Neural cell (in vitro differentiated cells): ENCODE results near the gene SDF2L1. TPM values are rescaled to one million over a fixed set of nuclear protein-coding genes. Genes with fewer than 3 reads are reported as not detected.

ENCODE experiments used
- H2AFZ ChIP-seq: fragments of 200-600, 300-800 bp; sonication (generic), shearing (Covaris generic); 2 replicates; pipeline ENCODE4 v1.6.0; 2014; ENCODE audit warnings: low read depth, mild to moderate bottlenecking, antibody characterized with exemption, low read length, moderate library complexity
- H3F3A ChIP-seq: fragments of 200-600 bp; shearing (Covaris generic); 2 replicates; pipeline ENCODE4 v1.6.1; 2016; ENCODE audit warnings: mild to moderate bottlenecking, moderate library complexity, mixed read lengths, antibody characterized with exemption, low read length; ENCODE audit not compliant: insufficient read depth, poor library complexity, severe bottlenecking
- H3K27ac ChIP-seq: fragments of 200-600, 300-800 bp; sonication (generic), shearing (Covaris generic); 2 replicates; pipeline ENCODE4 v1.5.1; 2014; ENCODE audit warnings: mild to moderate bottlenecking, low read length, moderate library complexity
- H3K27me3 ChIP-seq: fragments of 300-800, 200-600 bp; sonication (generic), shearing (Covaris generic); 2 replicates; pipeline ENCODE4 v1.6.0; 2014; ENCODE audit warnings: mild to moderate bottlenecking, low read depth, low read length, moderate library complexity; ENCODE audit not compliant: insufficient read depth
- H3K36me3 ChIP-seq: fragments of 300-800, 200-600 bp; sonication (generic), shearing (Covaris generic); 2 replicates; pipeline ENCODE4 v1.5.1; 2014; ENCODE audit warnings: mild to moderate bottlenecking, antibody characterized with exemption, low read length, moderate library complexity; ENCODE audit not compliant: insufficient read depth
- H3K4me2 ChIP-seq: fragments of 300-800, 200-600 bp; sonication (generic), shearing (Covaris generic); 2 replicates; pipeline ENCODE4 v1.6.0; 2014; ENCODE audit warnings: mild to moderate bottlenecking, low read length
- H3K4me3 ChIP-seq: fragments of 300-800, 200-600 bp; sonication (generic), shearing (Covaris generic); 2 replicates; pipeline ENCODE4 v1.5.1; 2014; ENCODE audit warnings: mild to moderate bottlenecking, low read length, moderate library complexity
- H3K79me2 ChIP-seq: fragments of 200-600 bp; shearing (Covaris generic); replicated peaks from 2 replicates; pipeline ENCODE4 v1.6.0; 2014; ENCODE audit warnings: mild to moderate bottlenecking, low read length, moderate library complexity; ENCODE audit not compliant: insufficient read depth
- H3K9ac ChIP-seq: fragments of 300-800, 200-600 bp; sonication (generic), shearing (Covaris generic); 2 replicates; pipeline ENCODE4 v1.6.1; 2016; ENCODE audit warnings: mild to moderate bottlenecking, low read length, mixed read lengths
- H3K9me2 ChIP-seq: fragments of 200-600 bp; shearing (Covaris generic); 2 replicates; pipeline ENCODE4 v1.6.1; 2016; ENCODE audit warnings: mild to moderate bottlenecking, low read length, mixed read lengths; ENCODE audit not compliant: insufficient read depth
- H3K9me3 ChIP-seq: fragments of 200-600, 300-800 bp; sonication (generic), shearing (Covaris generic); 2 replicates; pipeline ENCODE4 v1.6.1; 2016; ENCODE audit warnings: mild to moderate bottlenecking, mixed run types, low read length, moderate library complexity, mixed read lengths
- H4K20me1 ChIP-seq: fragments of 200-600 bp; shearing (Covaris generic); 2 replicates; pipeline ENCODE4 v1.6.1; 2016; ENCODE audit warnings: mild to moderate bottlenecking, mixed run types; ENCODE audit not compliant: insufficient read depth
- CTCF ChIP-seq: fragments of 450-650 bp; IDR thresholded peaks from 2 replicates; pipeline ENCODE4 v1.5.1; 2014; ENCODE audit warnings: antibody characterized with exemption, mild to moderate bottlenecking, moderate library complexity; ENCODE audit not compliant: poor library complexity, severe bottlenecking
- EP300 ChIP-seq: fragments of 450-650 bp; conservative IDR thresholded peaks from 2 replicates; pipeline ENCODE4 v1.6.1; 2014; ENCODE audit warnings: antibody characterized with exemption, mild to moderate bottlenecking, moderate library complexity; ENCODE audit not compliant: poor library complexity, severe bottlenecking
- EZH2 ChIP-seq: fragments of 200-600, 300-800 bp; shearing (Covaris generic), sonication (generic); IDR thresholded peaks from 2 replicates; pipeline ENCODE4 v1.6.1; 2014; ENCODE audit warnings: antibody characterized with exemption, low read length, borderline replicate concordance, mild to moderate bottlenecking; ENCODE audit not compliant: insufficient read depth, poor library complexity, severe bottlenecking
- MXI1 ChIP-seq: fragments of 450-650 bp; conservative IDR thresholded peaks from 2 replicates; pipeline ENCODE4 v1.6.1; 2014; ENCODE audit warnings: antibody characterized with exemption, mild to moderate bottlenecking; ENCODE audit not compliant: poor library complexity, severe bottlenecking
- POLR2AphosphoS5 ChIP-seq: IDR thresholded peaks from 2 replicates; pipeline ENCODE4 v1.6.1; 2012
- RAD21 ChIP-seq: fragments of 450-650 bp; conservative IDR thresholded peaks from 2 replicates; pipeline ENCODE4 v1.6.1; 2014; ENCODE audit warnings: antibody characterized with exemption, mild to moderate bottlenecking, moderate library complexity
- REST ChIP-seq: IDR thresholded peaks from 2 replicates; pipeline ENCODE4 v1.6.1; 2012; ENCODE audit warnings: borderline replicate concordance
- SMC3 ChIP-seq: fragments of 450-650 bp; conservative IDR thresholded peaks from 2 replicates; pipeline ENCODE4 v1.6.1; 2014; ENCODE audit warnings: antibody characterized with exemption, mild to moderate bottlenecking, moderate library complexity; ENCODE audit not compliant: poor library complexity
- TAF1 ChIP-seq: IDR thresholded peaks from 2 replicates; pipeline ENCODE4 v1.6.1; 2012; ENCODE audit warnings: low read depth
- polyA plus RNA-seq: library from polyadenylated mRNA; depleted of rRNA; stranded (reverse); fragments of >200 nt; gene quantifications from 2 replicates; pipeline ENCODE4 v1.2.3, GENCODE V29; 2014

The SDF2L1 gene
- polyA plus RNA-seq, 1 donor from 2014 or later: 11.0 TPM

DNA sequence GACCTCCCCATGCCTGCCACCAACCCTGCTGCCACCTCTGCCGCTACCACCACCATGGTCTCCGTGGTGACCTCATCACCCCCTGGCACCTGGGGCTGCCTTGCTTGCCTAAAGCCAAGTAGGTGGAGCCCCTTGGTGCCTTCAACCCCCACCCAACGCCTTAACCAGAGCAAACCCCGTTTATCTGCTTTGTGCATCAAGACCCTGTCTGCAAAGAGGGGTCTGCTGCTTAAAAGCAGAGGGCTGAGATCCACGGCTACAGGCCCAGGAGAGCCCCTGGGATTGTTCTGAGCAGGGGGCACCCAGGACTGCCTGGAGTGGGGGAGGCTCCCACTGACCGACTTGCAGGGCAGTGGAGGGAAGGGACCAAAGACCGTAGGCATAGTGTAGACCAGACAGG, 18.8 kb downstream of the SDF2L1 start:
- H3K79me2 ChIP-seq: no peaks in the 10 kb centered on the region
- peaks cover 7% of the 10 kb centered on the region for H3K27me3 ChIP-seq
- no peaks in the 10 kb centered on the region for H3K36me3 ChIP-seq
- H3K9me3 ChIP-seq: no peaks in the 10 kb centered on the region
- no peaks in the 10 kb centered on the region for H3F3A ChIP-seq
- H3K27ac ChIP-seq: no peak overlapping the region
- H3K9ac ChIP-seq: no peak overlapping the region
- no peaks in the 10 kb centered on the region for H4K20me1 ChIP-seq
- no peak overlapping the region for H3K4me3 ChIP-seq
- no peak for TF ChIP-seq EP300
- no peak for TF ChIP-seq EZH2
- TF ChIP-seq CTCF: no peak
- no peak for TF ChIP-seq REST
- no peak for TF ChIP-seq RAD21
- no peak overlapping the region for H3K4me2 ChIP-seq
- H3K9me2 ChIP-seq: no peaks in the 10 kb centered on the region
- H2AFZ ChIP-seq: no peak overlapping the region

- H3K79me2 ChIP-seq: peaks cover 4% of the 10 kb centered on the region
- no peaks in the 10 kb centered on the region for H4K20me1 ChIP-seq
- no peak overlapping the region for H3K4me3 ChIP-seq
- no peak overlapping the region for H3K27ac ChIP-seq
- H3K9me2 ChIP-seq: no peaks in the 10 kb centered on the region
- H3K9ac ChIP-seq: no peak overlapping the region
- H3K9me3 ChIP-seq: no peaks in the 10 kb centered on the region
- no peak overlapping the region for H2AFZ ChIP-seq
- H3K4me2 ChIP-seq: no peak overlapping the region
- TF ChIP-seq SMC3 (no peak), RAD21 (no peak), REST (no peak), POLR2AphosphoS5 (no peak), TAF1 (no peak), MXI1 (no peak), CTCF (no peak), EZH2 (no peak), EP300 (no peak)
- H3K27me3 ChIP-seq: peaks cover 7% of the 10 kb centered on the region
- no peaks in the 10 kb centered on the region for H3F3A ChIP-seq
- no peaks in the 10 kb centered on the region for H3K36me3 ChIP-seq
Measured at GRCh38 chr22:21661991-21662390, 19.9 kb downstream of the SDF2L1 start.
